ENCODE results near the gene UBE2QL1.

Gene UBE2QL1

DNA sequence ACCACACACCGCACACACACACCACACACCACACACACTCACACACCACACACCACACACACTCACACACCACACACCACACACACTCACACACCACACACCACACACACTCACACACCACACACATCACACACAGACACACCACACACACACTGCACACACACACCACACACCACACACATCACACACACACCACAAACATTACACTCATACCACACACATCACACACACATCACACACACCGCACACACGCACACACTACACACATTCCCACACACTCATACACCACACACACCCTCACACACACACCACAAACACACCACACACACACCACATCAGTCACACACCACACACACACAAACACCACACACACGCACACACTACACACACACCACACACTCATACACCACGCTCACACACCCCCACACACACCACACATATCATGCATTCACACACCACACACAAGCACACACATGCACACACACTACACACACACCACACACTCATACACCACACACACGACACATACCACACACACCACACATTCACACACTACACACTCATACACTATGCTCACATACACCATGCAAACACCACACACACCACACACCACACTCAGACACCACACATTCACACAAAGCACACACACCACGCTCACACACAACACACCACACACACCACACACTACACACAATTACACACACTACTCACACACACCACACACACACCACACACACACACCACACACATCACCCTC is 1.1 kb upstream of the UBE2QL1 start:
- peaks cover 0 to 14% of the 10 kb centered on the region in 2 donors for H3K4me1 ChIP-seq (ENCODE audit: control insufficient read depth in 1 of 2, insufficient read depth in 2 of 2, low read length in 2 of 2)
- H3K9me3 ChIP-seq (ENCODE audit: control insufficient read depth in 1 of 2, low read length in 2 of 2) = peaks cover 0 to 13% of the 10 kb centered on the region in 2 donors
- H3K27me3 ChIP-seq (ENCODE audit: low read depth, low read length) = peaks cover 14% of the 10 kb centered on the region
- H3K36me3 ChIP-seq (ENCODE audit: control insufficient read depth in 1 of 2, insufficient read depth in 2 of 2, low read length in 2 of 2) = no peaks in the 10 kb centered on the region
- no peak overlapping the region for H3K27ac ChIP-seq (ENCODE audit: low read length)
- no peak overlapping the region for H3K4me3 ChIP-seq (ENCODE audit: low read depth in 1 of 2, low read length in 2 of 2)

DNA sequence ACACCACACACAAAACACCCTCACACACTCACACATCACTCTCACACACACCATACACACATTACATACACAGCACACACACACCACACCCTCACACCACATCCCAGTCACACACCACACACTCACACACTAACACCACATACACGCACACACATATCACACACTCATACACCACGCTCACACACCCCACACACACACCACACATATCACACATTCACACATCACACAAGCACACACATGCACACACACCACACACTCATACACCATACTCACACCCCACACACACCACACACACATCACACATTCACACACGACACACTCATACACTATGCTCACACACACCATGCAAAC is 543 bp upstream of the UBE2QL1 start:
- Histone ChIP-seq H3K27ac (ENCODE audit: low read length) (no peak overlapping the region), H3K4me3 (ENCODE audit: low read depth in 1 of 2, low read length in 2 of 2) (peak overlapping the region in 1 of 2 donors; percentile 9)

DNA sequence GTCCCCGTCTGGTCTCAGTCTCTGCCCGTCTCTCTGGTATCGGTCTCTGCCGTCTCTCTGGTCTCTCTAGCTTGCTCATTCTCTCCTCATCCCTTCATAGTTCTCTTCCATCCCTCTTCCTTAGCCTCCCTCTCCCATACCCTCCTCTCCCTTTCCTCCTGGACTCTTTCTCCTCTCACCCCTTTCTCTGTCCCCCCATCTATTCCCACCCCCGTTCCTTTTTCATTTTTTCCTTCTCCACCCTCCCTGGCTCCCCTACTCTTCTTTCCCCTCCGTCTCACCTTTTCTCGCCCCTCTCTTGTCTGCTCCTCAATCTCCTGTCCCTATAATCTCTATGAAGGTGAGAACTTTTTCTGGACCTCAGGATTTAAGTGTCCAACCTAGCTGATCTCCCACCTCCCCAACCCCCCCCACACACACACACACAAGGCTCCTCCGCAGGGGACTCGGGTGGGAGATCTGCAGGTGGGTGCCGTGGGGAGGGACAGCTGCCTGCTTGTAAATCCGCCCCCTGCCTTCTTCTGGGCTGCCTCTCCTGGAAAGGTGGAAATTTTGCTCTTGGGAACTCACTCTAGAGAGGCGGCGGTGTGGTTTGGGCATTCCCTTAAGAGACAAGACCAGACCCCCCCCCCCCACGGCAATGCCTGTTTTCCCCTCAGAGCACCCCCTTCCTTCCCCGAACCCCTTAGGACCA is 953 bp downstream of the UBE2QL1 start:
- no peaks in the 10 kb centered on the region for H3K36me3 ChIP-seq (ENCODE audit: control insufficient read depth in 1 of 2, insufficient read depth in 2 of 2, low read length in 2 of 2)
- peak overlapping the region; percentile 42 to 64 for H3K4me3 ChIP-seq (ENCODE audit: low read depth in 1 of 2, low read length in 2 of 2)
- peaks cover 22% of the 10 kb centered on the region for H3K27me3 ChIP-seq (ENCODE audit: low read depth, low read length)
- no peak overlapping the region for H3K27ac ChIP-seq (ENCODE audit: low read length)
- no peaks in the 10 kb centered on the region for H3K9me3 ChIP-seq (ENCODE audit: control insufficient read depth in 1 of 2, low read length in 2 of 2)
- peaks cover 0 to 20% of the 10 kb centered on the region in 2 donors for H3K4me1 ChIP-seq (ENCODE audit: control insufficient read depth in 1 of 2, insufficient read depth in 2 of 2, low read length in 2 of 2)

More for the DNA sequence above, 543 bp upstream of the UBE2QL1 start:
- Histone ChIP-seq H3K27me3 (ENCODE audit: low read depth, low read length) (peaks cover 17% of the 10 kb centered on the region), H3K4me1 (ENCODE audit: control insufficient read depth in 1 of 2, insufficient read depth in 2 of 2, low read length in 2 of 2) (peaks cover 0 to 14% of the 10 kb centered on the region in 2 donors), H3K36me3 (ENCODE audit: control insufficient read depth in 1 of 2, insufficient read depth in 2 of 2, low read length in 2 of 2) (no peaks in the 10 kb centered on the region), H3K9me3 (ENCODE audit: control insufficient read depth in 1 of 2, low read length in 2 of 2) (peaks cover 0 to 8% of the 10 kb centered on the region in 2 donors)

DNA sequence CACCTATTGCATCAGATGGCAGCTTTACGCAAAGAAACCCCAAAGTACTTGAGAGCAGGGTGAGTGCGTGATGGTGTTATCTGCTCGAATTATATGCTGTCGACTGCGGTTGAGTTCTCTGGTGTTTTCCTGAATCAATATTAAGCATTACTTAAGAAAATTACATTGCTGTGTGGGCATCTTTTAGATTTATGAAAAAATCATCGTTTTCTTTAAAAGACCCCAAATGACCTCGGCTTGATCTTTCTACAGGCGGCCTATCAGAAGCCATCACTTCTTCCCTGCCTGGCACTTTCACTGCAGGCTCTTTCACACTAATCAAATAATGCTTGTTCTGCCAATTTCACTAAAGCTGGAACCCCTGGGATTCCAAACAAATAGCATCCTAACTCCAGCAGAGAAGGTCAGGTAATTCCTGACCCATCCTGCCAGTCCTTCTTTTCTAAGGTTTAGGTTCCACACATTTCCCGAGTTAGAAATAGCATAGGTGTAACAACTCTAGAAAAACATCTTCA is 1.7 kb downstream of the UBE2QL1 start:
- Histone ChIP-seq H3K27me3 (ENCODE audit: low read depth, low read length) (peaks cover 22% of the 10 kb centered on the region), H3K9me3 (ENCODE audit: control insufficient read depth in 1 of 2, low read length in 2 of 2) (no peaks in the 10 kb centered on the region), H3K4me3 (ENCODE audit: low read depth in 1 of 2, low read length in 2 of 2) (no peak overlapping the region), H3K27ac (ENCODE audit: low read length) (no peak overlapping the region), H3K4me1 (ENCODE audit: control insufficient read depth in 1 of 2, insufficient read depth in 2 of 2, low read length in 2 of 2) (peaks cover 0 to 20% of the 10 kb centered on the region in 2 donors), H3K36me3 (ENCODE audit: control insufficient read depth in 1 of 2, insufficient read depth in 2 of 2, low read length in 2 of 2) (no peaks in the 10 kb centered on the region)

DNA sequence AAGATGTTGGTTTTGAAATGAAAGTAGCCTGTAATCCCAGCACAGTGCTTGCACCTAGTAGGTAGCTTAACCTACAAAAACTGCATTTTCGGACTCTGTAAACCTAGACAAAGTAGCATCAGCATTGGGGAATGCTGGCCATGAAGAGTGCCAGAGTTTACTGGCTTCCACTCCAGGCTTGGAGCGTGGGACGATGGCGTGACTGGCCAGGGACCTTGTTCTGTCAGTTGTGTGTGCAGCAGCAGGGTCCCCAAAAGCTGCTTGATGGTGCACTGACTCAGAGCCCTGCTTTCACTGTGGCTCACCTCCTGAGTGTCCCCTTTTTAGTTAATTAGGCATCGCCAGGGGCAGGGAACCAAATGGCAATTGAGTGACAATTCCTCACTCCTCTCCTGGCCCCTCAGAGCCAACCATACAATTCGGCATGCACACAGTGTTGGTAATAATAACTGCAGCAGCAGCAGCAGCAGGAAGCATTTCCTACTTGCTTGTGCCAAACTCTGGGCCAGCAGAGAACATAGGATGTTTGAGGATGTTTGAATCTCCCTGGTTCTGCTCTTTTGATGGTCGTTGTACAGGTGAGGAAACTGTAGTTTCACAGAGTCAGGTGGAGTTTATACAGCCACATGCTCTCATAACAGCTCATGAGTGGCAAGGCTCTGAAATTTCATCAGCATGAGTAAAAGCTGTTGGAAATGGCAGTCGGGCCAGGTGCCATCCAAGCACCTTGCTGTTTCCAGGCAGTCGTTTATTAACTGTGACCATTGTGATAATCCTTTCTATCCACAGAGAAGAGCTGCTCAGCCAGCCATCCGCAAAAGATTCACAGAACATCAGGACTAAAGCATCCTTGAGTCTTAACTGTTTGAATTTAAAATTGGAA is 4.2 kb downstream of the UBE2QL1 start:
- Histone ChIP-seq H3K9me3 (ENCODE audit: control insufficient read depth in 1 of 2, low read length in 2 of 2) (no peaks in the 10 kb centered on the region), H3K36me3 (ENCODE audit: control insufficient read depth in 1 of 2, insufficient read depth in 2 of 2, low read length in 2 of 2) (no peaks in the 10 kb centered on the region), H3K4me3 (ENCODE audit: low read depth in 1 of 2, low read length in 2 of 2) (no peak overlapping the region), H3K4me1 (ENCODE audit: control insufficient read depth in 1 of 2, insufficient read depth in 2 of 2, low read length in 2 of 2) (peaks cover 0 to 20% of the 10 kb centered on the region in 2 donors), H3K27ac (ENCODE audit: low read length) (no peak overlapping the region), H3K27me3 (ENCODE audit: low read depth, low read length) (peaks cover 22% of the 10 kb centered on the region)

DNA sequence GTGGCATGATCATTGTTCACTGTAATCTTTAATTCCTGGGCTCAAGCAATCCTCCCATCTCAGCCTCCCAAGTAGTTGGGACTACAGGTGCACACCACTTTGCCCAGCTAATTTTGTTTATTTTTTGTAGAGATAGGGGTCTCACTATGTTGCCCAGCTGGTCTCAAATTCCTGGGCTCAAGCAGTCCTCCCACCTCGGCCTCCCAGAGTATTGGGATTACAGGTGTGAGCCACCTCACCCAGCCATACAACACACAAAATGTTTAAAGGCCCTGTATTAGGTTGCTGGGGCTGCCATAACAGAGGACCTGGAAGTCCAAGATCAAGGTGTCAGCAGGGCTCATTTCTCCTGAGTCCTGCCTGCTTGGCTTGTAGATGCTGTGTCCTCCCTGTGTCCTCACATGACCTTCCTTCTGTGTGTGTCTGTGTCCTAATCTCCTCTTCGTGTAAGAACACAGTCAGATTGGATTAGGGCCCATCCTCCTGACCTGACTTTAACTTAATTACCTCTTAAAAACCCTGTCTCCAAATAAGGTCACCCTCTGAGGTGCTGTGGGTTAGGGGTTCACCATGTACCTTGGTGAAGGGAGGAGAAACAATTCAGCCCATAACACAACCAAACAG is 5.4 kb downstream of the UBE2QL1 start:
- H3K9me3 ChIP-seq (ENCODE audit: control insufficient read depth in 1 of 2, low read length in 2 of 2) = no peaks in the 10 kb centered on the region
- H3K27me3 ChIP-seq (ENCODE audit: low read depth, low read length) = peaks cover 22% of the 10 kb centered on the region
- H3K27ac ChIP-seq (ENCODE audit: low read length) = no peak overlapping the region
- H3K4me1 ChIP-seq (ENCODE audit: control insufficient read depth in 1 of 2, insufficient read depth in 2 of 2, low read length in 2 of 2) = peaks cover 0 to 17% of the 10 kb centered on the region in 2 donors
- H3K4me3 ChIP-seq (ENCODE audit: low read depth in 1 of 2, low read length in 2 of 2) = no peak overlapping the region
- no peaks in the 10 kb centered on the region for H3K36me3 ChIP-seq (ENCODE audit: control insufficient read depth in 1 of 2, insufficient read depth in 2 of 2, low read length in 2 of 2)

DNA sequence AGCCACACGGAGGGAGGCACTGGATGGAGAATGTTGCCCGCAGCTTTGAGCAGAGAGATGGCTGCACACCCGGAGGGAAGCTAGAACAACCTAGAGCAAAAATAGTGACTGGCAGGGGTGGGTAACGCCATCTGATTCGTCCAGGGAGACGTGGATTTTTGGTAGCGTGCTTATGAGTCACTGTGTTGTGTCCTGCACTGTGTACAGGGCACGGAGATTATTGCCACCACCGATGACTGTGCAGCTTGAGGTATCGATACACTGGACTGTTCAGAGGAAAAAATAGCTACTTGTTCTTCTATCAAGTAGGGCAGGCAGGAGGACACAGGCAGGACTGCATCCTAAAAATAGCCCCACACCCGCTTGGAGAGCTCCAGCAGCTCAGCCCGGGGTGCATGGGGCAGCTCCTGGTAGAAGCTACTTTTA is 6.0 kb downstream of the UBE2QL1 start:
- peaks cover 17% of the 10 kb centered on the region for H3K27me3 ChIP-seq (ENCODE audit: low read depth, low read length)
- H3K4me1 ChIP-seq (ENCODE audit: control insufficient read depth in 1 of 2, insufficient read depth in 2 of 2, low read length in 2 of 2) = peaks cover 0 to 11% of the 10 kb centered on the region in 2 donors
- H3K27ac ChIP-seq (ENCODE audit: low read length) = no peak overlapping the region
- H3K36me3 ChIP-seq (ENCODE audit: control insufficient read depth in 1 of 2, insufficient read depth in 2 of 2, low read length in 2 of 2) = no peaks in the 10 kb centered on the region
- no peaks in the 10 kb centered on the region for H3K9me3 ChIP-seq (ENCODE audit: control insufficient read depth in 1 of 2, low read length in 2 of 2)
- H3K4me3 ChIP-seq (ENCODE audit: low read depth in 1 of 2, low read length in 2 of 2) = no peak overlapping the region

DNA sequence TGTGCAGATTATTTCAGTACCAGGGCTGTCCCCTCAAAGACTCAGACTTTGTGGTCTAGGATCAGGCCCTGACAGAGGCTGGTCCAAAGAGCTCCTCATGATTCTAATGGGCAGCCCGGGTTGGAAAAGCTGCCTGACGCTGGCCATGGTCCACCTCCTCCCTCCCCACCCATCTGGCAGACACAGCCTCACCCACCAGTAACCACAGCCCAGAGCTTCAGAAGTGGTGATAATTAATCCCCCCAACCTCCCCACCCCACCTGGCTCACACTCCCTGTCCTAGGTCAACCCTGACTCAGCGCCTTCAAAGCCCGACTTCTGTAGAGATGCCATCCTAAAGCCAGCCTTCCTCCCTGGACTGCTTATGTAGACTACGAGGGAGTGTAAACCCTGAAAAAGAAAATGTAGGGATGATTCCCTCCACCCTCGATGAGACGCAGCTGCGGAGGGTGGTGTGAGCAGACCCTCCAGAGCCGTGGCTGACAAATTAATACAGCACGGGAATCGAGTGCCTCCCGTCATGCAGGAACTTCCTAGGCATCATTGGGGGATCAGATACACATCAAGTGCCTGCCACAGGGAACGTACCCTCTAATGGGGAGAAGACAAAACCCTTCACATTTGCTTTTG is 7.0 kb downstream of the UBE2QL1 start:
- H3K4me1 ChIP-seq (ENCODE audit: control insufficient read depth in 1 of 2, insufficient read depth in 2 of 2, low read length in 2 of 2) = peaks cover 0 to 9% of the 10 kb centered on the region in 2 donors
- no peaks in the 10 kb centered on the region for H3K36me3 ChIP-seq (ENCODE audit: control insufficient read depth in 1 of 2, insufficient read depth in 2 of 2, low read length in 2 of 2)
- peaks cover 7% of the 10 kb centered on the region for H3K27me3 ChIP-seq (ENCODE audit: low read depth, low read length)
- H3K4me3 ChIP-seq (ENCODE audit: low read depth in 1 of 2, low read length in 2 of 2) = no peak overlapping the region
- H3K27ac ChIP-seq (ENCODE audit: low read length) = no peak overlapping the region
- no peaks in the 10 kb centered on the region for H3K9me3 ChIP-seq (ENCODE audit: control insufficient read depth in 1 of 2, low read length in 2 of 2)

DNA sequence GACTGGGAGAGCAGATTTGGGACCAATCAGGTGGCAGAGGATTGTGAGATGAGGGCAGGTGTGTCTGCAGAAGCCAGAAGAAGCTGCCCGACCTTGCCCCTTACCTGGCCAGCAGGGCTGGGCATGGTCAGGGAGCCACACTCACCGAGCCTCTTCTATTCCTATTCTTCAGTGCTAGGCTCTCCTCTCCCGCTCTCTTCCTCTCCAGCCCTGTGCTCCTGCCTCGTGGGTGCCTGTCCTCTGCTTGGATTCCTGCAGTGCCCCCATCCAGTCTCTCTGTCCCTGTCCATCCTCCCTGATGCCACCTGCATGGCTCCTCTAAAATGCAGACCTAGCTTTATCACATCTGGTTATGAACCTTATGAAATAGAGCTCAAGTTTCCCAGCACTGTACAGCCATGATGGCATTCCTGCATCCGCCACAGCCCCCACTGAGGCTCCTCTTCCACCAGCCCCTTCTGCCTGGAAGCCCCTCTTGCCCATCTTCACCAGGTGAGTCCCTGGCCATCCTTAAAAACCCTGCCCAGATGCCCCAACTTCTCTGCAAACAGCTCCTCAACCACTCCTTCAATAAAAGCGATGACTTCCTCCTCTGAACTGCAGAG is 8.2 kb downstream of the UBE2QL1 start:
- Histone ChIP-seq H3K4me1 (ENCODE audit: control insufficient read depth in 1 of 2, insufficient read depth in 2 of 2, low read length in 2 of 2) (peaks cover 0 to 7% of the 10 kb centered on the region in 2 donors), H3K27me3 (ENCODE audit: low read depth, low read length) (peaks cover 7% of the 10 kb centered on the region)

DNA sequence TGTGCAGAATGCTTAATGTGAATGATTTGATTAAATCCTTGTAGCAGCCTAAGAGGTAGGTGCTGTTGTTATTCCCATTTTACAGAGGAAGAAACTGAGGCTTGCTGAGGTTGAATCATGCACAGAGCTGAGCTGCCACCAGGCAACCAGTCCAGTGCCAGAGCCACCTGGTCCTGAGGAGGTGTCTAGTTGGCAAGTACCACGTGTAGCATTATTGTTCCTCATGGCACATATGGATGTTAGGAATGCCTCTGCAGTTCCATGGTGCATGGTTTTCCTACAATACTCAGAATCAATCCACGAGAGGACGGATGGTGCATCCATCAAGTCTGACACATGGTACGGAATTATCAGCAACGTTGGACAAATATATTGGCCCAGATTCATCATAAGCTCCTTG is 8.9 kb downstream of the UBE2QL1 start:
- Histone ChIP-seq H3K27ac (ENCODE audit: low read length) (no peak overlapping the region), H3K4me1 (ENCODE audit: control insufficient read depth in 1 of 2, insufficient read depth in 2 of 2, low read length in 2 of 2) (peaks cover 0 to 7% of the 10 kb centered on the region in 2 donors), H3K36me3 (ENCODE audit: control insufficient read depth in 1 of 2, insufficient read depth in 2 of 2, low read length in 2 of 2) (no peaks in the 10 kb centered on the region), H3K4me3 (ENCODE audit: low read depth in 1 of 2, low read length in 2 of 2) (no peak overlapping the region), H3K9me3 (ENCODE audit: control insufficient read depth in 1 of 2, low read length in 2 of 2) (no peaks in the 10 kb centered on the region), H3K27me3 (ENCODE audit: low read depth, low read length) (peaks cover 7% of the 10 kb centered on the region)

More for the DNA sequence above, 8.2 kb downstream of the UBE2QL1 start:
- H3K36me3 ChIP-seq (ENCODE audit: control insufficient read depth in 1 of 2, insufficient read depth in 2 of 2, low read length in 2 of 2) = no peaks in the 10 kb centered on the region
- no peak overlapping the region for H3K4me3 ChIP-seq (ENCODE audit: low read depth in 1 of 2, low read length in 2 of 2)
- no peaks in the 10 kb centered on the region for H3K9me3 ChIP-seq (ENCODE audit: control insufficient read depth in 1 of 2, low read length in 2 of 2)
- no peak overlapping the region for H3K27ac ChIP-seq (ENCODE audit: low read length)
